ENCODE results near the gene IQCN. TPM values are rescaled to one million over a fixed set of nuclear protein-coding genes. Genes with fewer than 3 reads are reported as not detected.
A peak's percentile ranks its signal among the peaks of the same experiment; 100 is the strongest.

The IQCN gene
- total RNA-seq, 1 experiment from 2014 or later, result 0.61 TPM

DNA sequence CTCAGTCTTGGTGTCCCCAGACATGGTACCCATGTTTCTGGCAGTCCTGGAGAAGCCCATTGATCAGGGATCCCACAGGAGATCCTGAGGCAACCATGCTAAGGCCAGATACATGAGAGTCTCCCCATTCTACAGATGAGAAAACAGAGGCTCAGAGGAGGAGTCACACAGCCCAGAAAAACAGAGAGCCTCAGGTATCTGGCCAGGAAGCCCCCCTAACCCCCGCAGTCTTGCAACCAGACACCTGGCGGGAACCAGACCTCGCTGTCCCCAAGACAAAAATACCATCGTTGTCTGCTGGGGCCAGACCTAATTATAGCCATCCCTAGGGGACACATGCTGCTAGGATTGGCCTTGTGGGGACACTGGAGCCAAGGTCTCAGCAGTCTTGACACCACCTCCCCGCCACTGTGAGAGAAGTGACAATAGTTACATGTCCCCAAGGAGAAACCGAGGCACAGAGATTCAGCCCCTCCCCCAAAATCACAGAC is 46.4 kb downstream of the IQCN start (continued):
- TF ChIP-seq, protein P1, sequence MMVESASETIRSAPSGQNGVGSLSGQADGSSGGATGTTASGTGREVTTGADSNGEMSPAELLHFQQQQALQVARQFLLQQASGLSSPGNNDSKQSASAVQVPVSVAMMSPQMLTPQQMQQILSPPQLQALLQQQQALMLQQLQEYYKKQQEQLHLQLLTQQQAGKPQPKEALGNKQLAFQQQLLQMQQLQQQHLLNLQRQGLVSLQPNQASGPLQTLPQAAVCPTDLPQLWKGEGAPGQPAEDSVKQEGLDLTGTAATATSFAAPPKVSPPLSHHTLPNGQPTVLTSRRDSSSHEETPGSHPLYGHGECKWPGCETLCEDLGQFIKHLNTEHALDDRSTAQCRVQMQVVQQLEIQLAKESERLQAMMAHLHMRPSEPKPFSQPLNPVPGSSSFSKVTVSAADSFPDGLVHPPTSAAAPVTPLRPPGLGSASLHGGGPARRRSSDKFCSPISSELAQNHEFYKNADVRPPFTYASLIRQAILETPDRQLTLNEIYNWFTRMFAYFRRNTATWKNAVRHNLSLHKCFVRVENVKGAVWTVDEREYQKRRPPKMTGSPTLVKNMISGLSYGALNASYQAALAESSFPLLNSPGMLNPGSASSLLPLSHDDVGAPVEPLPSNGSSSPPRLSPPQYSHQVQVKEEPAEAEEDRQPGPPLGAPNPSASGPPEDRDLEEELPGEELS (CRISPR knock-in tag; IDR thresholded peaks at IDR 0.05), result no peak
- TF ChIP-seq, protein P2, sequence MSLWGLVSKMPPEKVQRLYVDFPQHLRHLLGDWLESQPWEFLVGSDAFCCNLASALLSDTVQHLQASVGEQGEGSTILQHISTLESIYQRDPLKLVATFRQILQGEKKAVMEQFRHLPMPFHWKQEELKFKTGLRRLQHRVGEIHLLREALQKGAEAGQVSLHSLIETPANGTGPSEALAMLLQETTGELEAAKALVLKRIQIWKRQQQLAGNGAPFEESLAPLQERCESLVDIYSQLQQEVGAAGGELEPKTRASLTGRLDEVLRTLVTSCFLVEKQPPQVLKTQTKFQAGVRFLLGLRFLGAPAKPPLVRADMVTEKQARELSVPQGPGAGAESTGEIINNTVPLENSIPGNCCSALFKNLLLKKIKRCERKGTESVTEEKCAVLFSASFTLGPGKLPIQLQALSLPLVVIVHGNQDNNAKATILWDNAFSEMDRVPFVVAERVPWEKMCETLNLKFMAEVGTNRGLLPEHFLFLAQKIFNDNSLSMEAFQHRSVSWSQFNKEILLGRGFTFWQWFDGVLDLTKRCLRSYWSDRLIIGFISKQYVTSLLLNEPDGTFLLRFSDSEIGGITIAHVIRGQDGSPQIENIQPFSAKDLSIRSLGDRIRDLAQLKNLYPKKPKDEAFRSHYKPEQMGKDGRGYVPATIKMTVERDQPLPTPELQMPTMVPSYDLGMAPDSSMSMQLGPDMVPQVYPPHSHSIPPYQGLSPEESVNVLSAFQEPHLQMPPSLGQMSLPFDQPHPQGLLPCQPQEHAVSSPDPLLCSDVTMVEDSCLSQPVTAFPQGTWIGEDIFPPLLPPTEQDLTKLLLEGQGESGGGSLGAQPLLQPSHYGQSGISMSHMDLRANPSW (CRISPR knock-in tag; conservative IDR thresholded peaks at IDR 0.05; ENCODE audit: low read depth), result no peak
- TF ChIP-seq AR (CRISPR knock-in tag; IDR thresholded peaks at IDR 0.05), result no peak
- no peak for TF ChIP-seq OVOL2 (CRISPR knock-in tag; IDR thresholded peaks at IDR 0.05; ENCODE audit: borderline replicate concordance)
- no peak for TF ChIP-seq TEAD1 (CRISPR knock-in tag; IDR thresholded peaks at IDR 0.05)

- peaks cover 31% of the 10 kb centered on the region for H3K4me1 Mint-ChIP-seq
- CTCF ChIA-PET, result interaction anchor here (1.9 to 3.9 kb wide), 2 partner anchors 27 to 52 kb away, joined by 6 to 72 read pairs; a partner anchor contains a TSS
- 0 out of 2 replicates have a peak overlapping the region, but pooled peaks have one; percentile 12 for H3K4me3 Mint-ChIP-seq
- DNase-seq (ENCODE audit: low spot score) (no peak), ATAC-seq (no peak)
- H3K36me3 Mint-ChIP-seq, result no peaks in the 10 kb centered on the region
- POLR2A ChIA-PET, result no interaction called here
- no peak overlapping the region for H3K27ac Mint-ChIP-seq
- H3K9me3 Mint-ChIP-seq, result no peaks in the 10 kb centered on the region
- peaks cover 36% of the 10 kb centered on the region for H3K27me3 Mint-ChIP-seq (ENCODE audit: low read depth)
- TF ChIP-seq ATF1 (CRISPR knock-in tag; IDR thresholded peaks at IDR 0.05), result no peak
- no peak for TF ChIP-seq ZNF317 (CRISPR knock-in tag; IDR thresholded peaks at IDR 0.05; ENCODE audit: borderline replicate concordance, low read depth)
- no peak for TF ChIP-seq CREM (CRISPR knock-in tag; IDR thresholded peaks at IDR 0.05)
- no peak for TF ChIP-seq E2F5 (CRISPR knock-in tag; IDR thresholded peaks at IDR 0.05)
- TF ChIP-seq ELF4 (CRISPR knock-in tag; IDR thresholded peaks at IDR 0.05; ENCODE audit: low read depth), result no peak
- no peak for TF ChIP-seq ZBTB21 (CRISPR knock-in tag; IDR thresholded peaks at IDR 0.05; ENCODE audit: borderline replicate concordance)
- TF ChIP-seq EMX1 (CRISPR knock-in tag; IDR thresholded peaks at IDR 0.05), result no peak
- TF ChIP-seq RORB (CRISPR knock-in tag; IDR thresholded peaks at IDR 0.05), result no peak
- TF ChIP-seq ZNF121 (CRISPR knock-in tag; IDR thresholded peaks at IDR 0.05), result no peak
- TF ChIP-seq, protein P3, sequence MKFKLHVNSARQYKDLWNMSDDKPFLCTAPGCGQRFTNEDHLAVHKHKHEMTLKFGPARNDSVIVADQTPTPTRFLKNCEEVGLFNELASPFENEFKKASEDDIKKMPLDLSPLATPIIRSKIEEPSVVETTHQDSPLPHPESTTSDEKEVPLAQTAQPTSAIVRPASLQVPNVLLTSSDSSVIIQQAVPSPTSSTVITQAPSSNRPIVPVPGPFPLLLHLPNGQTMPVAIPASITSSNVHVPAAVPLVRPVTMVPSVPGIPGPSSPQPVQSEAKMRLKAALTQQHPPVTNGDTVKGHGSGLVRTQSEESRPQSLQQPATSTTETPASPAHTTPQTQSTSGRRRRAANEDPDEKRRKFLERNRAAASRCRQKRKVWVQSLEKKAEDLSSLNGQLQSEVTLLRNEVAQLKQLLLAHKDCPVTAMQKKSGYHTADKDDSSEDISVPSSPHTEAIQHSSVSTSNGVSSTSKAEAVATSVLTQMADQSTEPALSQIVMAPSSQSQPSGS (CRISPR knock-in tag; IDR thresholded peaks at IDR 0.05; ENCODE audit: borderline replicate concordance, low read depth), result no peak
- no peak for TF ChIP-seq PREB (CRISPR knock-in tag; IDR thresholded peaks at IDR 0.05; ENCODE audit: borderline replicate concordance)
- no peak for TF ChIP-seq TCF7 (CRISPR knock-in tag; IDR thresholded peaks at IDR 0.05; ENCODE audit: low read depth)
- no peak for TF ChIP-seq OVOL2 (CRISPR knock-in tag; IDR thresholded peaks at IDR 0.05; ENCODE audit: borderline replicate concordance)
- TF ChIP-seq NFE2L1 (CRISPR knock-in tag; IDR thresholded peaks at IDR 0.05), result no peak
- no peak for TF ChIP-seq MXD4 (CRISPR knock-in tag; IDR thresholded peaks at IDR 0.05; ENCODE audit: borderline replicate concordance)
- no peak for TF ChIP-seq ZNF263 (CRISPR knock-in tag; IDR thresholded peaks at IDR 0.05; ENCODE audit: low read depth)
These were observed 47.1 kb downstream of the IQCN start for GRCh38 chr19:18226956-18227780.

All from WTC11 (cell line).